Hypothalamus (tissue), 51 donors: ENCODE measurements around the gene CALD1.
A peak's percentile ranks its signal among the peaks of the same experiment; 100 is the strongest.
"Not testable (repeated sequence)": the region's sequence is repeated elsewhere in the genome, so short reads cannot be mapped to it uniquely, and the experiment has no call there.

ENCODE experiments used
- DNase-seq, 51 donors: peaks; one replicate each; lab custom pipeline; 2025; lab: John Stamatoyannopoulos, UW

The CALD1 gene

DNA sequence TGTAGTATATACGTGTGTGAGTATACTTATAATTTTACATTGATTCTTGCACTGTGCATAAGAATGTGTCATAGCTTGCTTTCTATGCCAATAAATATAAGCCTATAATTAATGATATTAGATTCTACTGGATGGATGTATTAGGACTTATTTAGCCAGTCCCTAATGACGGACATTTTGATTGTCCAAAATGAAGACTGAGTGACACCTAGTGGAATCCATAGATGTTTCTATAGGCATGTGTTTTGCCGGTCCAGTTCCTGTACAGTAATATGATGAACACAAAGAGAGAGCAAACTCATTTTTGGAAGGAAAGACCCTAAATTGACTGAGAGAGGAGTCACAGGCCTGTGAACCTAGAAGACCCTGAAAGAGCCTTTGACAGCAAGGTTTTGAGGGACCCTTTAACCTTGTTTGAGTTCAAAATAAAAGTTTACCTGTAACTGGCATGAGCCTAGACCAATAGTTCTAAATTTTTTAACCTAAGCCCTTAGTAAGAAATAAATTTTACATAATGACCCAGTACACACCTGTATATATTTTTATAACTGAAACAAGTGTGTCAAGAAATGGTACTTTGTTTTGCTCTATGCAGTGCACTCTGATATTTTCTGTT, 164.5 kb downstream of the CALD1 start:
- peak in 2 of 51 donors; percentile 4 to 41 for DNase-seq

DNA sequence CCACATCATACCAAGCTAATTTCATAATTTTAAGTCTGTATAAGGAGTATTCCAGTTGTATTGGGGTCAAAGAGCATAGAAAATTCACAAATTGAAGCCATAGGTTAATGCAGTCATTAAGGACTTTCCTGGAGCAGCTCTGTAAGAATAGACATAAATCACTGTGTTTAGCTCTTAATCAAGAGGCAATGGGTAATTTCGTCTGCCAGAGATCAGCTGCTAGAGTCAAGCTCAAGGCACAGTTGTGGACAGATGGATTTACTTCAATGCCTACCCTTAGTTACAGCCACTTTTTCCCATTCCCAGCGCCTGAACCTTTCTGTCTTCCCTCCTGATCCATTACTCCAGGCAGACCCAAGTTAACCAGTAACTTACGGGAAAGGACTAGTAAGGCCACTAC, 166.3 kb downstream of the CALD1 start:
- no peak for DNase-seq

DNA sequence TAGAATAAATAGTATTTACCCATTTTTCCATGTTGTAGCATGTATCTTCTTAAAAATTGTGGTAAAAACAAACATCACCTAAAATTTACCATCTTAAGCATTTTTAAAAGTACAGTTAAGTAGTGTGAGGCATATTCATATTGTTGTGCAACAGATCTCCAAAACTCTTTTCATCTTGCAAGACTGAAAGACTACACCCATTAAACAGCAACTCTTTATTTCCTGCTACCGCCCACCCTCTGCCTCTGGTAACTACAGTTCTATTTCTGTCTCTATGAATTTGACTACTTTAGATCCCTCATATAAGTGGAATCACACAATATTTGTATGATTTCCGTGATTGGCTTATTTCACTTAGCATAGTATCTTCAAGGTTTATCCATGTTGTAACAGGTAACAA, 166.8 kb downstream of the CALD1 start:
- no peak for DNase-seq

DNA sequence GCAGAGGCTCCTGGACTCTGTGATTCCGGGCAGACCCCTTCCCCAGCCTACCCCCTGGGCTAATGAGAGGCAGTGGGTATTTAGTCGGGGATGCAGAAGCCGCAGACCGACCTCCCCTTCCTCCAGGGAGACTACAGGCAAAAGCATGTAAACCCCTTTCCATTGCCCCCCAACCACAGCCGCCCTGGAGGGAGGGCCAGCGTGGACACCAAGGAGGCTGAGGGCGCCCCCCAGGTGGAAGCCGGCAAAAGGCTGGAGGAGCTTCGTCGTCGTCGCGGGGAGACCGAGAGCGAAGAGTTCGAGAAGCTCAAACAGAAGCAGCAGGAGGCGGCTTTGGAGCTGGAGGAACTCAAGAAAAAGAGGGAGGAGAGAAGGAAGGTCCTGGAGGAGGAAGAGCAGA, 167.9 kb downstream of the CALD1 start:
- no peak for DNase-seq

DNA sequence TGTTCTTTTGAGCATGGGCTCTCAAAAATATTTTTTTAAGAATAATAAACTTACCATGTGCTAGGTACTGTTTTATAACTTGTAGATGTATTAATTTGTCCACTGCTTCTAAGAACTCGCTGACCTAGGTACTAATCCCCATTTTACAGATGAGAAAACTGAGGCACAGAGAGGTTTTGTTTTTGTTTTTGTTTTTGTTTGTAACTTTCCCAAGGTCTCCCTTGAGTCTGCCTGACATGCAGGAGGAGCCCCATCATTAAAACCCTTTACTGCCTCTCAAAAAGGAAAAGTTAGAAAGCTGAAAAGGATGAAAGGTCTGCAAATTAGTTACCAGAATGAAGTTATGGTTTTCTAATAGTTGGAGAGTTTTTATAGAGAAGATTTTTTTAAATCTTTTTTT, 168.4 kb downstream of the CALD1 start:
- no peak for DNase-seq

DNA sequence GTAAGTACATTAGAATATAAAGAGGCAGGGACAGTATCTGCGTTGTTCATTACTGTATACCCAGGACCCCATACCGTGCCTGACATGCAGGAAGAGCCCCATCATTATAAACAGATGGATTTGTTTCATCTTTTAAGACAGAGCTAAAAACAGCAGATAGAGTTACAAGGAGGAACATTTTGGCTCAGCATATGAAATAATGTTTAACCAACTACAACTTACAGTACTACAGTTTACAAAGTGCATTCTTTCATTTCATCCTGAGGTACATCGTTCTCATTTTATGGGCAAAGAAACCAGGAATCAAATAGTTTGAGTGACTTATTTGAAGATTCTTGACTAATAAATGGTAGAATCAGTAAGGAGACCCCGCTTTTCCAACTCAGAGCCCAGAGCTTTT, 168.8 kb downstream of the CALD1 start:
- no peak for DNase-seq

GRCh38 chr7:134948736-134949135, 169.3 kb downstream of the CALD1 start:
- DNase-seq = no peak

DNA sequence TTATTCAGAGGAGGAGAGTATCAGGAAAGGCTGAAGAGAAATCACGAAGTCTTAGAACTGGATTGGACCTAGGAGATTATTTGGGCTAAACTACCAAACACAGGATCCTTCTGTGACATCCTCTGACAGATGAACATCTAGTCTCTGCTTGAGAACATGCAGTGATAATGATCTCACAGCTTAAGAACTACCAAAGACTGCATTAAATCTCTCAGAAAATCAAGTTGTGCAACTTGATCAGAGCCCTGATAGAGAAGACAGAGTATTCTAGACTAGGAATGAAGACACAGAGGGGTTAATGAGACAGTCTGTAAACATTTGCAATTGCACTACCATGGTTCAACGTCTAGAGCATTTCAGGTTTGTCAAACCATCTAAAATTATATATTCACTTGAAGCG, 169.7 kb downstream of the CALD1 start:
- DNase-seq = no peak

- peak in 2 of 51 donors; percentile 4 to 18 for DNase-seq
Measured at GRCh38 chr7:134954197-134955082, 175.0 kb downstream of the CALD1 start.

DNA sequence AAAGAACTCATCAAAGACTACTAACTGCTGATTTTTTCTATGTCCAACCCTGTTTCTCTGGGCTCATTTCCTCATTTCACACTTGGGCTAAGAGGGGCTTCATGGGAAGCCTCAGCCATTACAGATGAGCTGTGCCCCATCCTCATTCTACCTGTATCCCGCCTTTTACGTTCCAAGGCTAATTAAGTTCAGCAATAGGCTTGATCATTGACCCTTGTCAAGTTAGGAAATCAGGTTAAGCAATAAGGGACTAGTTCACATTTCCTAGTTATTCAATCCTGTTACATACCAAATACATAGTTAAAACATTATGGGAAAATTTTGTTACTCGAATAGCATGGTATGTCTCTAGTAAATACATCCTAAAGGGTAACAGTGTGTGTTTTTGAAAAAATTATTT, 177.6 kb downstream of the CALD1 start:
- no peak for DNase-seq

GRCh38 chr7:134959810-134960209, 180.4 kb downstream of the CALD1 start:
- DNase-seq = peak in 1 of 51 donors; percentile 8

DNA sequence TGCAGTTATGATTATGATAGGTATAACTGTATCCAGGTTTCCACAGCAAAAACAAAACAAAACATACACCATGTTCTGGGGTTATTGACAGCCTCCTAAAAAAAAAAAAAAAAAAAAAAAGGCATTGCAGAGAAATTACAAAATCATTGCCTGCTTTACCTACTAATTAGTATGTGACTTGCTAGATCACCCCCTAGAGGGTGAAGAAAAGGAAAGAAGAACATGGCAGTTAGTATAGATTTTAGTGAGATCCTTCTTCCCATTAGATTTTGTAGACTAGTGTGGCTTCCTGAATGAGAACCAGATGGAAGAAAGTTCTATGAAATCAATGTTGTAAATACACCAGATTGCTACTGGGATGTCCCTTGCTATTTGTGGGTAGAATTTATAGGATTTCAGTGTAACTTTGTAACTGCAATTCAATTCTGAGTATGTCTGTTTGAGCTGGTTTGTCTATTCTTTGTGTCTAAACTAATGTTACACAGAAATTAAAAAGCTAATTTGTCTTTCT, 182.9 kb downstream of the CALD1 start:
- no peak for DNase-seq

GRCh38 chr7:134963036-134963435, 183.6 kb downstream of the CALD1 start:
- no peak for DNase-seq

DNA sequence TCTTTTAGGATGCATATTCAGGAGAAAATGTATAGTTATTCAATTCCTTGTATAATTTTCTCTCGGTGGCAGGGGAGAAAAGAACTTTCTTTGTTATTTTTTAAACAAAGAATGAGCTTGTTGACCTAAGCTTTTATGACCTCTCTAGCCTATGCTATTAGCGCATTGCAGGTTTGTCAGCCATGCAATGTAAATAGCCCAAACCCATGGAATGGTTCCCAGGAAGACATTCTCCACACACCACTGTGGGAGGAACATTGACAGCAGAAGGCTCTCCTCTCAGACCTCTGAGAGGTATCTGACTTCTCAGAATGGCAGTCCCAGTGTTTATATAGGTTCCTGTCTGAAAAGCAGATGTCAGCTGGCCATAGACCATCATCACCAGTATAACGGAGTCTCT, 187.3 kb downstream of the CALD1 start:
- DNase-seq = no peak

GRCh38 chr7:134968110-134968509, 188.7 kb downstream of the CALD1 start:
- no peak for DNase-seq

DNA sequence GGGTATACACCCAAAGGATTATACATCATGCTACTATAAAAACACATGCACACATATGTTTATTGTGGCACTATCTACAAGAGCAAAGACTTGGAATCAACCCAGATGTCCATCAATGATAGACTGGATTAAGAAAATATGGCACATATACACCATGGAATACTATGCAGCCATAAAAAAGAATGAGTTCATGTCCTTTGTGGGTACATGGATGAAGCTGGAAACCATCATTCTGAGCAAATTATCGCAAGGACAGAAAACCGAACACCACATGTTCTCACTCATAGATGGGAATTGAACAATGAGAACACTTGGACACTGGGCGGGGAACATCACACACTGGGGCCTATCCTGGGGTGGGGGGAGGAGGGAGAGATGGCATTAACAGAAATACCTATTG, 202.2 kb downstream of the CALD1 start:
- DNase-seq = not testable (repeated sequence)

DNA sequence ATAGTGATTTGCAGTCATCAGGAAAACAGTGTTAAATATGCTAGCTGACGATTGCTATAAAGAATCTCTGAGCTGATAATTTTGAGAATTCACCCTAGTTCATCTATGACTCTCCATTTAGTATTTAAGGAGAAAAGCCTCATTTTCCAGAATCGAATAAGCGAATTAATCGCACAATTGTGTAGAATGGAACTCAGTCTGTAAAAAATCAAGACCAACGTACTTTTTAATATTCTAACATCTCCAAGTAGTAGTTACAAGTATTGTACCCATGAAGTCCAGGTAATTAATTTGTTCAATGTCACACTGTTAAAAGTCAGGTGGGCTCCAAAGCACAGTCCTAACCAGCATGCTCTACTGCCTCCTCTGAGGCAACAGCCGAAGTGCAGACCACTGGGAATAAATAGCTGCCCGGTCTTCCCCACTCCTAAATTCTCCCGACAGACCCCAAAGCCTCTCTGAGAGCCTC, 206.5 kb downstream of the CALD1 start:
- no peak for DNase-seq

GRCh38 chr7:134986363-134987251, 207.2 kb downstream of the CALD1 start, which contains the start of gene AGBL3:
Gene AGBL3, plus strand, starts transcription at chr7:134986508. Its CDS starts 1,426 bp downstream, at chr7:134987934.
- DNase-seq = peak; percentile 37 to 98 (median 88)

DNA sequence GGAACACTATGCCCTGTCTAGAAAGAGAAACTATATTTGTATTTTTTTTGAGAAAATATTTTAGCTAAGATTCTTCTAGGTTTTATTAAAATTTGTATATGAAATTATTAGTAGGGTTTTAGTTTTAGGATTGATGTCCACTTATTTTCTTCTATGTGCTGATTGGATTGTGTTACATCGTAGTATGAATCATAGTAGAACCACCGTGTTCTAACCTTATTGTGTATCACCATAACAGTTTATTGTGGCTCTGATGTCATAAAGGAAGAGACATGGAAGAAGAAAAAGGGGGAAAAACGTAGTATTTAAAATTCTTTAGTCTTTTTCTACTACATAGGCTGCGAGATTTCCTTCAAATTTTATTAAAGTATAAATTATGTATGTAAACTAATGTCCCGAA, 208.7 kb downstream of the CALD1 start:
- no peak for DNase-seq

DNA sequence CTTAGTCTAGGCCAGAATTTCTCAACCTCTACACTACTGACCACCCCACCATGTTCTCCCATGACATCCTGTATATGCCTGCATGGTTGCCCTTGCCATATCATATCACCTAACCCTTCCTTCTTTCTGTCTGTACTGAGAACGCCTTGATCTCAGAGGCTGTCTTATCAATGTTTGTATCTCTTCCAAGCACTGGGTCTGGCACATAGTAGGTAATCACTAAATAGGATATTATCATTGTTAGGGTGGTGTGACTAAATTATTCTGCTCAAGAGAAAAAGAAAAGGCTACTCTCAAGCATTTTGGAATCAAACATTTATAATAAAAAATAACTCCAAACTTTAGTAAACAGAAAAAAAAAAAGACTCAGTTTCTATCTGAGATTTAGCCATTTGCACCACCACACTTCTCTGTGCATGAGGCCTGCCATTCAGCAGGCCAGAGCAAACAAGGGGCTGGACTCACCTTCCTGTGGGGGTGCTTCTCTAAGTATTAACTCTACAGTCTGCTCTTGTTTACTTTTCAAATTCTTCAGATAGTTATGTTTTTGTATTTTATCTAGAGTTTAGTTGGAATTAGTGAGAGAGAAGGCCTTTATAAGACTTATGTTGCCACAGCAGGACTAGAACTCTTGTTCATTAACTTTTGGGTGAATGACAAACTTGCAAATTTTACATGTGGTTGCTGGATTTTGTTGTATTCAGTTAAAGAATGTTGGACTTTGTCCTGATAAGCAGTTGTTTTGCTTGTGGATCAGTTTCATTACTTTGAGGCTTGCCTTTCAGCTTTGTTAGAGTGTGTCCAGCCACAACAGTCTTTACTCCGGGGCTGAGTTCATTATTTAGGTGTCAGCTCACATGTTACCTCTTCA, 212.3 kb downstream of the CALD1 start:
- DNase-seq = no peak
